NB4 (cell line): ENCODE results near the gene MCTP2.

Experiments
- CTCF ChIP-seq: IDR thresholded peaks from one replicate; pipeline ENCODE4 v1.5.1; 2012; ENCODE audit warnings: low read depth, low read length
- MAX ChIP-seq: IDR thresholded peaks from 2 replicates; pipeline ENCODE4 v1.6.1; 2011; ENCODE audit warnings: low read depth, low read length
- MYC ChIP-seq: IDR thresholded peaks from 2 replicates; pipeline ENCODE4 v1.6.1; 2011; ENCODE audit warnings: low read depth, low read length
- POLR2A ChIP-seq: IDR thresholded peaks from 2 replicates; pipeline ENCODE4 v1.6.1; 2011; ENCODE audit warnings: mild to moderate bottlenecking; ENCODE audit not compliant: insufficient read length; ENCODE audit errors: extremely low read depth

- TF ChIP-seq CTCF: no peak
- no peak for TF ChIP-seq POLR2A
- TF ChIP-seq MYC: no peak
- no peak for TF ChIP-seq MAX
These were observed 226.3 kb downstream of the MCTP2 start for GRCh38 chr15:94457661-94458060.
